ENCODE measurements around the gene ZBTB7A. TPM values are rescaled to one million over a fixed set of nuclear protein-coding genes. Genes with fewer than 3 reads are reported as not detected.
A peak's percentile ranks its signal among the peaks of the same experiment; 100 is the strongest.
"Not testable (repeated sequence)": the region's sequence is repeated elsewhere in the genome, so short reads cannot be mapped to it uniquely, and the experiment has no call there.

Gene ZBTB7A
- total RNA-seq, 2 experiments from 2014 or later, result 67.4 to 72.6 TPM

GRCh38 chr19:4015705-4016402 is 50.8 kb downstream of the ZBTB7A start:
- ATAC-seq (peak; percentile 5), DNase-seq (no peak)
- peaks cover 4% of the 10 kb centered on the region for H3K36me3 Mint-ChIP-seq
- H3K27me3 Mint-ChIP-seq, result no peaks in the 10 kb centered on the region
- no peaks in the 10 kb centered on the region for H3K9me3 Mint-ChIP-seq (ENCODE audit: low read depth)
- CTCF ChIA-PET, result no interaction called here
- H3K4me3 Mint-ChIP-seq, result no peak overlapping the region
- no peak overlapping the region for H3K27ac Mint-ChIP-seq
- H3K4me1 Mint-ChIP-seq, result peaks cover 2% of the 10 kb centered on the region

- Mint-ChIP-seq H3K27me3 (no peaks in the 10 kb centered on the region), H3K27ac (no peak overlapping the region), H3K4me1 (peaks cover 6% of the 10 kb centered on the region), H3K36me3 (peaks cover 2% of the 10 kb centered on the region), H3K4me3 (no peak overlapping the region), H3K9me3 (ENCODE audit: low read depth) (no peaks in the 10 kb centered on the region)
- CTCF ChIA-PET, result no interaction called here
- DNase-seq (no peak), ATAC-seq (peak; percentile 62)
Measured at GRCh38 chr19:4014541-4015491, 51.9 kb downstream of the ZBTB7A start.

DNA sequence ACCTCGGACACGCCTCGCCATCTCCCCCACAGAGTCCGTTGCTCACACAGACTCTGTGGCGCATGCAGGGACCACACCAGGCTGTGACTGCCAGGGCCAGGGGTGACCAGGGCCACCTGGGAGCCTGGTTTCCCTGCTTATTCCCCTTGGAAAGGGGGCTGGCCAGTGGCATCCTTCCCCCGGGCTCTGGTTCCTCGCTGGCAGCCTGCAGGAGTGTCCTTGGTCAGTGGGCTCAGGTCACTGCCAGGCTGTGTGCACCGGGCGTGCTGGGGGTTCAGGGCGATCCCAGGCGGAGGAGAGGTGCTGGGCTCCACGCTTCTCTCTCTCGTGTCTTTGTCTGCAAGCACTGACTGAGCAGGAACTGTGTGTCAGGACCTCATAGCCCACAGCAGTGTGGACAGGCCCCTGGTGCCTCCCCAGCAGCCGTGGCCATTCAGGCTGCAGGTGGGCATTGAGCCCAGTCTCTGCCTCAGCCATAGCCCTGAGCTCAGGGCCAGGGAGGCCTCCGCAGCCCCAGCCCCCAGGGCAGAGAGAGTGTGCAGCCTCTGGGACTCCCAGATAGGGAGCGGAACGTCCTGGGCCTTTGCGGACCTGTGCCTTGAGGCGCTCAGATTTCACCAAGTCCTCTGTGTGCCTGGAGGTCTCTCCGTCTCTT is 52.7 kb downstream of the ZBTB7A start:
- DNase-seq (no peak), ATAC-seq (no peak)
- H3K27me3 Mint-ChIP-seq, result no peaks in the 10 kb centered on the region
- H3K36me3 Mint-ChIP-seq, result peaks cover 2% of the 10 kb centered on the region
- CTCF ChIA-PET, result no interaction called here
- H3K9me3 Mint-ChIP-seq (ENCODE audit: low read depth), result no peaks in the 10 kb centered on the region
- H3K4me1 Mint-ChIP-seq, result peaks cover 11% of the 10 kb centered on the region
- H3K4me3 Mint-ChIP-seq, result no peak overlapping the region
- no peak overlapping the region for H3K27ac Mint-ChIP-seq

- no peak overlapping the region for H3K4me3 Mint-ChIP-seq
- H3K36me3 Mint-ChIP-seq, result peaks cover 2% of the 10 kb centered on the region
- ATAC-seq, result no peak
- no peaks in the 10 kb centered on the region for H3K27me3 Mint-ChIP-seq
- DNase-seq, result no peak
- H3K4me1 Mint-ChIP-seq, result peaks cover 18% of the 10 kb centered on the region
- CTCF ChIA-PET, result no interaction called here
- H3K9me3 Mint-ChIP-seq (ENCODE audit: low read depth), result no peaks in the 10 kb centered on the region
- no peak overlapping the region for H3K27ac Mint-ChIP-seq
Measured at GRCh38 chr19:4012975-4013634, 53.6 kb downstream of the ZBTB7A start.

GRCh38 chr19:4012092-4012974 is 54.4 kb downstream of the ZBTB7A start:
- no peak overlapping the region for H3K4me3 Mint-ChIP-seq
- H3K36me3 Mint-ChIP-seq, result peaks cover 1% of the 10 kb centered on the region
- no peaks in the 10 kb centered on the region for H3K27me3 Mint-ChIP-seq
- ATAC-seq (no peak), DNase-seq (no peak)
- H3K9me3 Mint-ChIP-seq (ENCODE audit: low read depth), result no peaks in the 10 kb centered on the region
- peaks cover 18% of the 10 kb centered on the region for H3K4me1 Mint-ChIP-seq
- no peak overlapping the region for H3K27ac Mint-ChIP-seq
- CTCF ChIA-PET, result no interaction called here

- H3K9me3 Mint-ChIP-seq (ENCODE audit: low read depth); H3K27me3 Mint-ChIP-seq; H3K27ac Mint-ChIP-seq; H3K4me3 Mint-ChIP-seq; ATAC-seq; H3K36me3 Mint-ChIP-seq; DNase-seq; CTCF ChIA-PET: not testable (repeated sequence)
- peaks cover 18% of the 10 kb centered on the region for H3K4me1 Mint-ChIP-seq
Measured at GRCh38 chr19:4011430-4011829, 55.3 kb downstream of the ZBTB7A start.

GRCh38 chr19:4010808-4011110 is 55.9 kb downstream of the ZBTB7A start:
- H3K27ac Mint-ChIP-seq, result no peak overlapping the region
- no peak for ATAC-seq

DNA sequence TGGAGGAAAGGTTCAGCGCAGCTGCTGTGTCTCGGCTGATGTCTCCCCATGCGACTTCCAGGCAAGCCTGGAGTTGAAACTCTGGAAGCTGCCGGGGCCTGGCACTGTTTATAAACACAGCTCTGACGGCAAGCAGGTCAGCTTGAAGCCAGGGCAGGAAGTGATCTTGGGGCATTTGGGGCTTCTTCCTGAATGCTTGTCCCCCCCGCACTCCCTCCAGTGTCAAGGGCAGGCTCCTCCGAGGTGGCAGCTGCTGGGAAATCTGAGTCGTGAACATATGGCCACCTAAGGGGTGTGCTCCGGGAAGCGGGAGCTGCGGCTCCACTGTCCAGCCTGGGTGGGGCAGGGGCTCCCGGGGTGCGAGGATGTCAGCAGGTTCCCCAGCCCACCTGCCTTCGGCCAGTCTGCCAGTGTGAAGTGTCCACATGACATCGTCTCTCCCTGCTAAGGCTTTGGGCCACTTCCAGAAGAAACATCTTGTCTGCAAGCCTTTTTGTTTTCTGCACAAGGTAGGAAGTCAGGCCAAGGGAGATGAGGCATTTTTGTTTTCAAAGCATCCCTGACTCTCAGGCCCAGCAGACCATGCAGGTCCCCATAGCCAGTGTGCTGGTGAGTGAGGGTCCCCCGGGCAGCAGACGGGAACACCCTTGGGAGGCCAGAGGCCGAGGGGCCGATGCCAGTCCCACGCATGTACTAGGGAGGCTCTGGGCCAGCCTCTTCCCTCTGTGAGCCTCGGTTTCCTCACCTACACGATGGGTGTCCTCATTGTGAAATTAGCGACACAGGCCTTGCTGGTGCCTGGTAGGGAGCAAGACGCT is 56.5 kb downstream of the ZBTB7A start:
- peaks cover 4% of the 10 kb centered on the region for H3K36me3 Mint-ChIP-seq
- no peaks in the 10 kb centered on the region for H3K27me3 Mint-ChIP-seq
- CTCF ChIA-PET, result interaction anchor here (1.2 to 1.5 kb wide), 3 partner anchors 10 to 257 kb away, joined by 3 read pairs; no protein-coding TSS in a partner anchor
- DNase-seq (no peak), ATAC-seq (no peak)
- no peak overlapping the region for H3K4me3 Mint-ChIP-seq
- H3K27ac Mint-ChIP-seq, result no peak overlapping the region
- H3K4me1 Mint-ChIP-seq, result peaks cover 21% of the 10 kb centered on the region
- H3K9me3 Mint-ChIP-seq (ENCODE audit: low read depth), result no peaks in the 10 kb centered on the region

More at GRCh38 chr19:4010808-4011110, 55.9 kb downstream of the ZBTB7A start:
- Mint-ChIP-seq H3K36me3 (no peaks in the 10 kb centered on the region), H3K4me3 (no peak overlapping the region), H3K4me1 (peaks cover 20% of the 10 kb centered on the region), H3K27me3 (no peaks in the 10 kb centered on the region), H3K9me3 (ENCODE audit: low read depth) (no peaks in the 10 kb centered on the region)
- CTCF ChIA-PET, result no interaction called here
- no peak for DNase-seq

- Mint-ChIP-seq H3K27me3 (no peaks in the 10 kb centered on the region), H3K9me3 (ENCODE audit: low read depth) (no peaks in the 10 kb centered on the region), H3K4me3 (peak overlapping the region; percentile 79), H3K4me1 (peaks cover 20% of the 10 kb centered on the region), H3K27ac (no peak overlapping the region), H3K36me3 (peaks cover 7% of the 10 kb centered on the region)
- peak; percentile 56 for DNase-seq
- CTCF ChIA-PET, result interaction anchor here (1.0 to 9.3 kb wide), 9 partner anchors 9 to 259 kb away, joined by 3 to 70 read pairs (median 3); partner anchors contain the start of gene EEF2
- no peak for ATAC-seq
Measured at GRCh38 chr19:4007836-4008539, 58.7 kb downstream of the ZBTB7A start.

DNA sequence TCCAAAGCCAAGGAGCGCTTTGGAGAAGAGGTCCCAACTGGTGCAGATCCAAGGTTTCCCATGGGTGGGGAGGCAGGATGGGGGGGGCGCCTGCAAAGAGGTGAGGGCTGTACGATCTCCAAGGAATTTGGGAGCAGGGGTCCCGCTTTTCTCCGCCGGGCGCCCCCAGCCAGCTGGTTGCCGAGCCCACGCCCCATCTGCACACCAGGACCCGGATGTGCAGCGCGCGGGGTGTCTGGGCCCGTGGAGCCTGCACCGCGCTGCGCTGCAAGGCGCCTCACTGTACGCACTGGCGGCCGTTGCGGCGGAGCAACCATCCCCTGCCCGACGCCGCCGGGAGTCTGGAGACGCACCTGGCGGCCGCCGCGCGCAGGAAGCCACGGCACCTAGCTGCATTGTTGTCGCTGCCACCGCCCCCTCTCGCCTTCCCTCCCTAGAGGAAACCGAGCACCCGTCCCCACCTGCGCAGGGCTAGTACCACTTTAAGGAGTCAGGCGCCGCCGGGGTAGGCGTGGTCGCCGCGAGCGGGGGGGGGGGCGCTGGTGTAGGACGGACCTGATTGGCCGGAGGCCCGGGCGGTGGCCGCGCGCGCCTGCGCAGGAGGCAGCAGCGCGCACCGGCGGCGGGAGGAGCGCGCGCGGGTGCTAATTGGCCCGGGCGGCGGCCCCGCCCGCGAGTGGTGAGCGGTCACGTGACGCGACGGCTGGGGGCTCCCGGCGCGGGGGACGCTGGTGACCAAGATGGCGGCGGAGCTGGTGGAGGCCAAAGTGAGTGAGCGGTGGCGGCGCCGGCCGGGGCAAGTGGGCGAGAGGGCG is 59.5 kb downstream of the ZBTB7A start, which contains the start of gene PIAS4:
Gene PIAS4, plus strand, starts transcription at position 716 of the 815 bp plus-strand sequence. Its CDS starts 25 bp downstream, at position 741.
- Mint-ChIP-seq H3K4me1 (peaks cover 20% of the 10 kb centered on the region), H3K27me3 (no peaks in the 10 kb centered on the region), H3K4me3 (peak within 1 kb of the TSS; percentile 79), H3K36me3 (peaks cover 7% of the 10 kb centered on the region), H3K9me3 (ENCODE audit: low read depth) (no peaks in the 10 kb centered on the region), H3K27ac (peak within 1 kb of the TSS; percentile 82)
- ATAC-seq, result peak; percentile 94
- CTCF ChIA-PET, result interaction anchor here (0.9 to 9.3 kb wide), 11 partner anchors 8 to 133 kb away, joined by 3 to 70 read pairs (median 3); partner anchors contain the start of gene EEF2
- DNase-seq, result peak; percentile 96
